ENCODE results near the gene FUS. TPM values are rescaled to one million over a fixed set of nuclear protein-coding genes. Genes with fewer than 3 reads are reported as not detected.

FUS gene
- total and polyA plus RNA-seq, 2 of the 8 experiments (the other 6 are each of a cell fraction or from before 2014, with no cell fraction given) = 484 to 685 TPM

- TF ChIP-seq, protein P1, sequence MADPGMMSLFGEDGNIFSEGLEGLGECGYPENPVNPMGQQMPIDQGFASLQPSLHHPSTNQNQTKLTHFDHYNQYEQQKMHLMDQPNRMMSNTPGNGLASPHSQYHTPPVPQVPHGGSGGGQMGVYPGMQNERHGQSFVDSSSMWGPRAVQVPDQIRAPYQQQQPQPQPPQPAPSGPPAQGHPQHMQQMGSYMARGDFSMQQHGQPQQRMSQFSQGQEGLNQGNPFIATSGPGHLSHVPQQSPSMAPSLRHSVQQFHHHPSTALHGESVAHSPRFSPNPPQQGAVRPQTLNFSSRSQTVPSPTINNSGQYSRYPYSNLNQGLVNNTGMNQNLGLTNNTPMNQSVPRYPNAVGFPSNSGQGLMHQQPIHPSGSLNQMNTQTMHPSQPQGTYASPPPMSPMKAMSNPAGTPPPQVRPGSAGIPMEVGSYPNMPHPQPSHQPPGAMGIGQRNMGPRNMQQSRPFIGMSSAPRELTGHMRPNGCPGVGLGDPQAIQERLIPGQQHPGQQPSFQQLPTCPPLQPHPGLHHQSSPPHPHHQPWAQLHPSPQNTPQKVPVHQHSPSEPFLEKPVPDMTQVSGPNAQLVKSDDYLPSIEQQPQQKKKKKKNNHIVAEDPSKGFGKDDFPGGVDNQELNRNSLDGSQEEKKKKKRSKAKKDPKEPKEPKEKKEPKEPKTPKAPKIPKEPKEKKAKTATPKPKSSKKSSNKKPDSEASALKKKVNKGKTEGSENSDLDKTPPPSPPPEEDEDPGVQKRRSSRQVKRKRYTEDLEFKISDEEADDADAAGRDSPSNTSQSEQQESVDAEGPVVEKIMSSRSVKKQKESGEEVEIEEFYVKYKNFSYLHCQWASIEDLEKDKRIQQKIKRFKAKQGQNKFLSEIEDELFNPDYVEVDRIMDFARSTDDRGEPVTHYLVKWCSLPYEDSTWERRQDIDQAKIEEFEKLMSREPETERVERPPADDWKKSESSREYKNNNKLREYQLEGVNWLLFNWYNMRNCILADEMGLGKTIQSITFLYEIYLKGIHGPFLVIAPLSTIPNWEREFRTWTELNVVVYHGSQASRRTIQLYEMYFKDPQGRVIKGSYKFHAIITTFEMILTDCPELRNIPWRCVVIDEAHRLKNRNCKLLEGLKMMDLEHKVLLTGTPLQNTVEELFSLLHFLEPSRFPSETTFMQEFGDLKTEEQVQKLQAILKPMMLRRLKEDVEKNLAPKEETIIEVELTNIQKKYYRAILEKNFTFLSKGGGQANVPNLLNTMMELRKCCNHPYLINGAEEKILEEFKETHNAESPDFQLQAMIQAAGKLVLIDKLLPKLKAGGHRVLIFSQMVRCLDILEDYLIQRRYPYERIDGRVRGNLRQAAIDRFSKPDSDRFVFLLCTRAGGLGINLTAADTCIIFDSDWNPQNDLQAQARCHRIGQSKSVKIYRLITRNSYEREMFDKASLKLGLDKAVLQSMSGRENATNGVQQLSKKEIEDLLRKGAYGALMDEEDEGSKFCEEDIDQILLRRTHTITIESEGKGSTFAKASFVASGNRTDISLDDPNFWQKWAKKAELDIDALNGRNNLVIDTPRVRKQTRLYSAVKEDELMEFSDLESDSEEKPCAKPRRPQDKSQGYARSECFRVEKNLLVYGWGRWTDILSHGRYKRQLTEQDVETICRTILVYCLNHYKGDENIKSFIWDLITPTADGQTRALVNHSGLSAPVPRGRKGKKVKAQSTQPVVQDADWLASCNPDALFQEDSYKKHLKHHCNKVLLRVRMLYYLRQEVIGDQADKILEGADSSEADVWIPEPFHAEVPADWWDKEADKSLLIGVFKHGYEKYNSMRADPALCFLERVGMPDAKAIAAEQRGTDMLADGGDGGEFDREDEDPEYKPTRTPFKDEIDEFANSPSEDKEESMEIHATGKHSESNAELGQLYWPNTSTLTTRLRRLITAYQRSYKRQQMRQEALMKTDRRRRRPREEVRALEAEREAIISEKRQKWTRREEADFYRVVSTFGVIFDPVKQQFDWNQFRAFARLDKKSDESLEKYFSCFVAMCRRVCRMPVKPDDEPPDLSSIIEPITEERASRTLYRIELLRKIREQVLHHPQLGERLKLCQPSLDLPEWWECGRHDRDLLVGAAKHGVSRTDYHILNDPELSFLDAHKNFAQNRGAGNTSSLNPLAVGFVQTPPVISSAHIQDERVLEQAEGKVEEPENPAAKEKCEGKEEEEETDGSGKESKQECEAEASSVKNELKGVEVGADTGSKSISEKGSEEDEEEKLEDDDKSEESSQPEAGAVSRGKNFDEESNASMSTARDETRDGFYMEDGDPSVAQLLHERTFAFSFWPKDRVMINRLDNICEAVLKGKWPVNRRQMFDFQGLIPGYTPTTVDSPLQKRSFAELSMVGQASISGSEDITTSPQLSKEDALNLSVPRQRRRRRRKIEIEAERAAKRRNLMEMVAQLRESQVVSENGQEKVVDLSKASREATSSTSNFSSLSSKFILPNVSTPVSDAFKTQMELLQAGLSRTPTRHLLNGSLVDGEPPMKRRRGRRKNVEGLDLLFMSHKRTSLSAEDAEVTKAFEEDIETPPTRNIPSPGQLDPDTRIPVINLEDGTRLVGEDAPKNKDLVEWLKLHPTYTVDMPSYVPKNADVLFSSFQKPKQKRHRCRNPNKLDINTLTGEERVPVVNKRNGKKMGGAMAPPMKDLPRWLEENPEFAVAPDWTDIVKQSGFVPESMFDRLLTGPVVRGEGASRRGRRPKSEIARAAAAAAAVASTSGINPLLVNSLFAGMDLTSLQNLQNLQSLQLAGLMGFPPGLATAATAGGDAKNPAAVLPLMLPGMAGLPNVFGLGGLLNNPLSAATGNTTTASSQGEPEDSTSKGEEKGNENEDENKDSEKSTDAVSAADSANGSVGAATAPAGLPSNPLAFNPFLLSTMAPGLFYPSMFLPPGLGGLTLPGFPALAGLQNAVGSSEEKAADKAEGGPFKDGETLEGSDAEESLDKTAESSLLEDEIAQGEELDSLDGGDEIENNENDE (IDR thresholded peaks at IDR 0.05; ENCODE audit: insufficient replicate concordance, low read length) = no peak
- TF ChIP-seq CHD2 (IDR thresholded peaks at IDR 0.05; ENCODE audit: low read length) (0 out of 2 replicates have a peak, but pooled peaks have one; percentile 23), CEBPB (IDR thresholded peaks at IDR 0.05; ENCODE audit: low read depth, low read length) (peak; percentile 71), HDAC6 (IDR thresholded peaks at IDR 0.05; ENCODE audit: low read depth, low read length) (no peak), EP300 (IDR thresholded peaks at IDR 0.05; ENCODE audit: borderline replicate concordance in 1 of 2, low read depth in 2 of 2, low read length in 2 of 2) (no peak), JUND (IDR thresholded peaks at IDR 0.05; ENCODE audit: low read length) (no peak), POLR2AphosphoS5 (IDR thresholded peaks at IDR 0.05; ENCODE audit: low read depth, low read length) (peak; percentile 95), POLR2A (IDR thresholded peaks at IDR 0.05; ENCODE audit: control extremely low read depth in 1 of 2, low read depth in 2 of 2, low read length in 2 of 2) (peak; percentile 17 to 80; a peak in 2 of 3 replicates)
These were observed 16.6 kb downstream of the FUS start (continued) for GRCh38 chr16:31196324-31197088.
